ENCODE data around the gene TTF2. TPM values are rescaled to one million over a fixed set of nuclear protein-coding genes. Genes with fewer than 3 reads are reported as not detected.

TTF2 gene
- total and polyA plus RNA-seq, 2 experiments from 2014 or later = 84.7 to 85.4 TPM

GRCh38 chr1:117142200-117142599 lies 82.1 kb downstream of the TTF2 start (continued):
- TF ChIP-seq POLR2AphosphoS5 (IDR thresholded peaks at IDR 0.05; ENCODE audit: low read depth) = no peak
- TF ChIP-seq ZNF462 (CRISPR knock-in tag; IDR thresholded peaks at IDR 0.05) = no peak
- no peak for TF ChIP-seq STAT1 (IDR thresholded peaks at IDR 0.05; ENCODE audit: unreplicated experiment)
- no peak for TF ChIP-seq EZH2 (IDR thresholded peaks at IDR 0.05; ENCODE audit: low read depth, unreplicated experiment)

- H3F3A ChIP-seq (replicated peaks; ENCODE audit: low read depth) = no peaks in the 10 kb centered on the region
- H3K27me3 Mint-ChIP-seq (ENCODE audit: insufficient read depth, low read depth, poor library complexity) = no peaks in the 10 kb centered on the region
- no peak overlapping the region for H2AFZ ChIP-seq
- H3K27me3 ChIP-seq (ENCODE audit: insufficient read depth) = no peaks in the 10 kb centered on the region
- no peak overlapping the region for H3K27ac ChIP-seq (ENCODE audit: low read depth)
- no peak overlapping the region for H3K4me3 ChIP-seq
- ATAC-seq (no peak), DNase-seq (ENCODE audit: low spot score) (no peak)
- H4K20me1 ChIP-seq (replicated peaks; ENCODE audit: insufficient read depth) = no peaks in the 10 kb centered on the region
- no peaks in the 10 kb centered on the region for H3K36me3 Mint-ChIP-seq (ENCODE audit: low read depth)
- no peaks in the 10 kb centered on the region for H3K79me2 ChIP-seq (replicated peaks; ENCODE audit: insufficient read depth)
- no peak overlapping the region for H3K4me2 ChIP-seq
- peaks cover under 1% of the 10 kb centered on the region; the same call in 1 of the 2 replicates for H3K9me2 ChIP-seq (ENCODE audit: insufficient read depth)
- H3K27ac Mint-ChIP-seq = no peak overlapping the region
- H3K4me1 Mint-ChIP-seq = peaks cover 13% of the 10 kb centered on the region
- no peak overlapping the region for H3K4me3 Mint-ChIP-seq
- peaks cover 10% of the 10 kb centered on the region; the same call in 1 of the 2 replicates for H3K4me1 ChIP-seq (ENCODE audit: insufficient read depth)
- TF ChIP-seq REST (IDR thresholded peaks at IDR 0.05; ENCODE audit: unreplicated experiment) (no peak), EZH2 (IDR thresholded peaks at IDR 0.05; ENCODE audit: low read depth, unreplicated experiment) (no peak), EZH2phosphoT487 (IDR thresholded peaks at IDR 0.05; ENCODE audit: unreplicated experiment) (no peak), CTCF (conservative IDR thresholded peaks at IDR 0.05; ENCODE audit: low read depth in 2 of 2) (no peak), NANOG (IDR thresholded peaks at IDR 0.05; ENCODE audit: borderline replicate concordance) (no peak), JUNB (IDR thresholded peaks at IDR 0.05; ENCODE audit: unreplicated experiment) (no peak), ZNF114 (CRISPR knock-in tag; IDR thresholded peaks at IDR 0.05) (no peak)
- H3K36me3 ChIP-seq (ENCODE audit: insufficient read depth) = no peaks in the 10 kb centered on the region
- no peaks in the 10 kb centered on the region for H3K9me3 Mint-ChIP-seq
These were observed 83.0 kb downstream of the TTF2 start for GRCh38 chr1:117143172-117143571.
